PC-3 (cell line): ENCODE measurements around the gene CTBP2.

Experiments
- CTCF ChIP-seq: fragments of 300-600 bp; sonication (generic); conservative IDR thresholded peaks from 2 replicates; pipeline ENCODE4 v1.5.1; 2017; ENCODE audit warnings: antibody characterized with exemption, low read depth, mild to moderate bottlenecking, low read length
- EZH2 ChIP-seq: fragments of 300-600 bp; sonication (generic); IDR thresholded peaks from one replicate; pipeline ENCODE4 v1.6.1; 2017; ENCODE audit warnings: antibody characterized with exemption, mild to moderate bottlenecking, low read length; ENCODE audit not compliant: unreplicated experiment

GRCh38 chr10:124971276-124971675, 189.1 kb downstream of the CTBP2 start:
- TF ChIP-seq CTCF (no peak), EZH2 (no peak)
